ENCODE results near the gene DIS3L2.

DNA sequence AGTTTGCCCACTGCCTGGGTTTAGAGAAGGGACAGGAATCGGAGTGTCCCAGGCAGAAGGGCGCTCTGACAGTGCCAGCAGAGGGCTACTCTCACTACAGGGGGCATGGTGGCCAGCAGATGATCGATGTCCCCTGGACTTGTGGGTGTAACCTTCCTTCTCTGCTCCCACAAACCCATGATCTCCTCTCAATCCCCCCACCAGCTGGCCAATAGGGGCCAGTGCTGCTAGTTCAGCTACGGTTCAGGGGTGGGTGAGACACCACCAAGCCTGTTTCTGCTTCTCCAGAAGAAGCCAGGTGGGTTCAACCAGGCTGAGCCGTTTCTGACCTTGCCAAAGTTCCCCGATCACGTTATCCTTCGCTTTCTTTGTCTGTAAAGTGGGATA, 36.6 kb upstream of the DIS3L2 start:
- no peak for TF ChIP-seq EZH2 (IDR thresholded peaks at IDR 0.05; ENCODE audit: insufficient read depth, poor library complexity, severe bottlenecking)
- TF ChIP-seq EZH2phosphoT487 (IDR thresholded peaks at IDR 0.05; ENCODE audit: insufficient read depth, low read depth) = no peak
